Trophoblast cell (in vitro differentiated cells and primary cell): ENCODE data around the gene ITPRID1.
"Not testable (repeated sequence)": the region's sequence is repeated elsewhere in the genome, so short reads cannot be mapped to it uniquely, and the experiment has no call there.

Source experiments
- DNase-seq, 2 donors: peaks; one replicate each; pipeline ENCODE4 v3.0.0-alpha.2; 2016
- H2AFZ ChIP-seq: 2 replicates; pipeline ENCODE4 v1.6.1; 2013; ENCODE audit warnings: low read length, moderate library complexity, mild to moderate bottlenecking; ENCODE audit not compliant: insufficient read depth, poor library complexity
- H2AK5ac ChIP-seq: 2 replicates; pipeline ENCODE4 v1.6.1; 2013; ENCODE audit warnings: mild to moderate bottlenecking, low read length
- H2BK120ac ChIP-seq: 2 replicates; pipeline ENCODE4 v1.6.1; 2013; ENCODE audit warnings: low read length, mild to moderate bottlenecking, moderate library complexity; ENCODE audit not compliant: insufficient read depth, poor library complexity
- H2BK12ac ChIP-seq: 2 replicates; pipeline ENCODE4 v1.6.1; 2013; ENCODE audit warnings: mild to moderate bottlenecking, low read length, moderate library complexity
- H2BK5ac ChIP-seq: 2 replicates; pipeline ENCODE4 v1.6.1; 2013; ENCODE audit warnings: low read length, low read depth, moderate library complexity, mild to moderate bottlenecking; ENCODE audit not compliant: poor library complexity
- H3K14ac ChIP-seq: 2 replicates; pipeline ENCODE4 v1.6.1; 2013; ENCODE audit warnings: mild to moderate bottlenecking, low read length
- H3K18ac ChIP-seq: 2 replicates; pipeline ENCODE4 v1.6.1; 2013; ENCODE audit warnings: mild to moderate bottlenecking, low read length
- H3K23ac ChIP-seq: 2 replicates; pipeline ENCODE4 v1.6.1; 2013; ENCODE audit warnings: low read length
- H3K27ac ChIP-seq: 2 replicates; pipeline ENCODE4 v1.5.1; 2013; ENCODE audit warnings: low read depth, mild to moderate bottlenecking, inconsistent platforms, low read length, moderate library complexity
- H3K27me3 ChIP-seq: 2 replicates; pipeline ENCODE4 v1.6.1; 2013; ENCODE audit warnings: inconsistent platforms, mild to moderate bottlenecking, low read length, moderate library complexity; ENCODE audit not compliant: insufficient read depth
- H3K36me3 ChIP-seq, 2 experiments: 1 replicate in 1 of 2; 2 replicates in 1 of 2; pipeline ENCODE4 v1.6.1; 2013; ENCODE audit warnings: low read length in 2 of 2, mild to moderate bottlenecking in 2 of 2, moderate library complexity in 1 of 2; ENCODE audit not compliant: insufficient read depth in 2 of 2, control insufficient read depth in 1 of 2
- H3K4ac ChIP-seq: 2 replicates; pipeline ENCODE4 v1.6.1; 2013; ENCODE audit warnings: low read depth, mild to moderate bottlenecking, low read length, moderate library complexity
- H3K4me1 ChIP-seq, 2 experiments: 1 replicate in 1 of 2; 2 replicates in 1 of 2; pipeline ENCODE4 v1.6.1; 2013; ENCODE audit warnings: low read length in 2 of 2, mild to moderate bottlenecking in 2 of 2, moderate library complexity in 1 of 2; ENCODE audit not compliant: insufficient read depth in 2 of 2, control insufficient read depth in 1 of 2
- H3K4me2 ChIP-seq: 2 replicates; pipeline ENCODE4 v1.6.1; 2013; ENCODE audit warnings: inconsistent platforms, mild to moderate bottlenecking, low read length, moderate library complexity
- H3K4me3 ChIP-seq: 2 replicates; pipeline ENCODE4 v1.5.1; 2013; ENCODE audit warnings: mild to moderate bottlenecking, low read depth, low read length, inconsistent platforms
- H3K79me1 ChIP-seq: one replicate; pipeline ENCODE4 v1.6.1; 2013; ENCODE audit warnings: low read length
- H3K79me2 ChIP-seq: 2 replicates; pipeline ENCODE4 v1.6.1; 2013; ENCODE audit warnings: low read length, mild to moderate bottlenecking; ENCODE audit not compliant: control insufficient read depth, insufficient read depth, poor library complexity
- H3K9ac ChIP-seq: 2 replicates; pipeline ENCODE4 v1.6.1; 2013; ENCODE audit warnings: mild to moderate bottlenecking, low read length
- H3K9me3 ChIP-seq: 2 replicates; pipeline ENCODE4 v1.6.1; 2013; ENCODE audit warnings: low read depth, mild to moderate bottlenecking, control low read depth, inconsistent platforms, low read length; ENCODE audit not compliant: insufficient read depth
- H4K12ac ChIP-seq: 2 replicates; pipeline ENCODE4 v1.6.1; 2013; ENCODE audit warnings: low read depth, mild to moderate bottlenecking, low read length, moderate library complexity
- H4K8ac ChIP-seq: 2 replicates; pipeline ENCODE4 v1.6.1; 2013; ENCODE audit warnings: low read depth, mild to moderate bottlenecking, low read length, moderate library complexity
- H4K91ac ChIP-seq: one replicate; pipeline ENCODE4 v1.6.1; 2013; ENCODE audit warnings: low read depth, mild to moderate bottlenecking, low read length, moderate library complexity
- WGBS: extraction: QIAGEN DNeasy Blood & Tissue Kit; methylation state at CpG from one replicate; pipeline ENCODE4 v1.1.7; 2013; ENCODE audit warnings: missing lambda C conversion rate; ENCODE audit not compliant: insufficient read length, insufficient coverage; ENCODE audit errors: extremely low coverage; 5-methylcytosine and 5-hydroxymethylcytosine counted together

Gene ITPRID1

DNA sequence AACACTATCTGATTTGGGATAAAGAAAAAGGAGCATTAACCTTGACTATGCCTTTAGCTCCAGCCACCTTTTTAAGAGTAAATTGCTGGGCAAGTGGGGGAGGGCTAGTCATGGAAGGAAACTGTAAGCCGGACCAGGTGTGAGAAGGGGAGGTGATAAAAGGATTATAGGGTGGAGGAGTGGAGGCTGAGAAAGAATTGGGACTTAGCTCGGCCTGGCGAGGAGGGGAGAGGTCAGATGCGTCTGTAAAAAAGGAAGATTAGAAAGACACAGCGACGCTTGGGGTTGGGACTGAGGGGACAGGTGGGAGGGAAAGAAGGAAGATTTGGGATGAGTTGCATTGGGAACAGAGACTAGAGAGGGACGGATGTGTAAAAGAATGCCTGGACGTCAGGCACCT, 43.0 kb upstream of the ITPRID1 start:
- H3K27ac ChIP-seq: not testable (repeated sequence)

DNA sequence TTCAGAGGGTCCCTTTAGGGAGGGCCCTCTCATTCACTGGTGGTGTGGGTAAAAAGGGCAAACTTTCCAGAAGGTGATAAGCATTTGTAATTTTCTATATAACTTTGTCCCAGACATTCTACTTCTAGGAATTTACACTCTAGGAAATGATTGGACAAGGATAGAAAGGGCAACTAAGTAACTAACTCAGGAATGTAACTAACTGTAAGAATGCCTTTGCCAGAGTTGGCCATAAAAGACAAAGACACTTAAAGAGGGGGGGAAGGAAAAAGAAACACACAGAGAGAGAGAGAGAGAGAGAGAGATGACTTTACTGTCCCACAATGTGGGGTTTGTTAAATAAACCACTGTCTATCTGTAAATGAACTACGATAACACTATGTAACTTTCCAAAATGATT, 38.5 kb upstream of the ITPRID1 start:
- Histone ChIP-seq H2BK120ac (no peak overlapping the region), H3K14ac (no peak overlapping the region), H3K9ac (no peak overlapping the region), H3K27ac (no peak overlapping the region), H3K36me3 (no peaks in the 10 kb centered on the region), H4K12ac (no peak overlapping the region), H3K4ac (no peak overlapping the region), H3K4me2 (peak overlapping the region; percentile 0), H2AK5ac (no peak overlapping the region), H4K91ac (no peak overlapping the region), H3K18ac (no peak overlapping the region), H3K9me3 (no peaks in the 10 kb centered on the region), H2AFZ (no peak overlapping the region), H3K79me1 (peaks cover 3% of the 10 kb centered on the region), H3K79me2 (no peaks in the 10 kb centered on the region), H3K23ac (no peak overlapping the region), H2BK12ac (no peak overlapping the region), H3K4me3 (no peak overlapping the region), H3K4me1 (peaks cover 3 to 6% of the 10 kb centered on the region in 2 experiments), H2BK5ac (no peak overlapping the region), H4K8ac (no peak overlapping the region), H3K27me3 (no peaks in the 10 kb centered on the region)
- DNase-seq: no peak
- WGBS: no CpG with 5 or more reads among the region's 1 CpG

More for the DNA sequence above, 43.0 kb upstream of the ITPRID1 start:
- WGBS: no CpG with 5 or more reads among the region's 8 CpGs
- not testable (repeated sequence) for DNase-seq, H2BK12ac ChIP-seq, H3K18ac ChIP-seq, H3K23ac ChIP-seq, H3K4me2 ChIP-seq, H3K79me2 ChIP-seq, H2AFZ ChIP-seq, H3K14ac ChIP-seq, H4K8ac ChIP-seq, H3K4me3 ChIP-seq, H2BK5ac ChIP-seq, H4K12ac ChIP-seq, H3K9ac ChIP-seq, H3K36me3 ChIP-seq, H3K79me1 ChIP-seq, H4K91ac ChIP-seq, H3K4me1 ChIP-seq, H3K9me3 ChIP-seq, H3K27me3 ChIP-seq, H2AK5ac ChIP-seq, H2BK120ac ChIP-seq, H3K4ac ChIP-seq

DNA sequence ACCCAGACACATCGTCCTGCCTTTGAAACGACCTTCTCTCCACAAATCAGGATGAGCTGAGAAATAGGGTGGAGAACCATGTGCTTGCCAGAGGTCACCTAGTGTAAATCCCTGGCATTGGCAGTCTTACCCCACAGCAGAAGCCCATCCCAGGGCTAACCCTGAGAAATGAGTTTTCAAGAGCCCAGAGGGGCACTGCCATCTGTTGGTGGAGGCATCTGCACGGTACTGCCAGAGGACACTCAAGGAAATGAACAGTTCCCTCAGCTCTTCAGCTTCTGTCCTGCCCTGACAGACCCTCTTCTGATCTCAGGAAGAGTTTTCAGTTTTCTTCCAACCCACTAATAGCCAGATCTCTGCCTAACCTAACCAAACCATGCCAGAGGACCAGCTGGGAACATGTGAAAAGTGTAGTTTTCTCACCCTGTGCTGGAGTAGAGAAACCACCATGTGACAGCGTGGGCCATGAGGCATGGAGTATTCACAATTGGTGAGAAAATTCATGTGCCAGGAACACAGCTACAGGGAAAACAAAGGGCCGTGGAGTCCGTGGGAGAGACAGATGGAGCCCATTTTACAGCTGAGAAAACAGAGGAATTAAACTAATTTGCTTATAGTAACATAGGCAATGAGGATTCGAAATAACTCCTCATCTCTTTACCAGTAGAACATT, 37.7 kb upstream of the ITPRID1 start:
- Histone ChIP-seq H3K27ac (no peak overlapping the region), H4K12ac (peak overlapping the region; percentile 59), H4K91ac (peak overlapping the region; percentile 42), H2AK5ac (no peak overlapping the region), H2BK120ac (peak overlapping the region; percentile 54), H3K4ac (no peak overlapping the region), H3K4me1 (peaks cover 3 to 6% of the 10 kb centered on the region in 2 experiments), H3K14ac (no peak overlapping the region), H3K18ac (no peak overlapping the region), H3K36me3 (no peaks in the 10 kb centered on the region), H2AFZ (peak overlapping the region; percentile 14), H3K4me3 (no peak overlapping the region), H3K9ac (no peak overlapping the region), H2BK5ac (no peak overlapping the region), H4K8ac (no peak overlapping the region), H3K4me2 (no peak overlapping the region), H3K23ac (no peak overlapping the region), H3K27me3 (no peaks in the 10 kb centered on the region), H3K79me1 (peaks cover 3% of the 10 kb centered on the region), H3K79me2 (no peaks in the 10 kb centered on the region), H2BK12ac (peak overlapping the region; percentile 65), H3K9me3 (no peaks in the 10 kb centered on the region)
- WGBS: no CpG with 5 or more reads among the region's 7 CpGs
- no peak for DNase-seq

DNA sequence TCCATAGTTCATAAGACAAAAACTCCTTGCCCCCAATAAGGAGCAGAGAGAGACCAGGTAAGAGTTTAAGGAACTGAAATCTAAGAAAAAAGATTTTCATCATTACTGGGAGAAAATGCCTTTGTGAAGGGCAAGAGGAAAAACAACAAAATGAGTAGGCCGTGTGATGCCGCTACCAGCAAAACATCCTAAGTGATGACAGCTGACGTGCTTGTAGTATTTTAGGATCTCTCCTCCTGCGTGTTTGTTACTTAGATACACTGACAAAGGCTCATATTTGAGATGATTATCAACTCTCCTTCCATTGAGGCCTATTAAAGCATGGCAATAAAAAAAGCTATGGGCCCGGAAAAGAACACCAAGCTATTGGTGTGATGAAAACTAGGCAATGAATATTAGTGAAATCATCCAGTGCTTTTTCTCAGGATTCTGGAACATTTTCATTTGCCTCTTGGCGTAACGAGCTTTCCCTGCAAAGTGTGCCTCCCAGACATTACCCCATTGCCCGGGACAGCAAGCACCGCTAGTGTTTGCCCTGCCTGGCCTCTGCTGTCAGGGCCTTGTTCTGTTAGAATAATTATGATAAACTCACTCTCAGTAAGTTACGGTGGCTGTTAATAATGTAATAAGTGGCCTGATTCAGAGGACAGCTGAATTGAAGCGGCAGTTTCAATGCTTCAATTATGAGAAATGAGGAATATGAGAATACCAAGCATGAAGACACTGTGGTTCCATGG, 36.8 kb upstream of the ITPRID1 start:
- no peak overlapping the region for H4K91ac ChIP-seq
- no peak overlapping the region for H4K12ac ChIP-seq
- H3K14ac ChIP-seq: no peak overlapping the region
- no CpG with 5 or more reads among the region's 11 CpGs for WGBS
- no peak overlapping the region for H3K18ac ChIP-seq
- H3K27me3 ChIP-seq: no peaks in the 10 kb centered on the region
- H3K4ac ChIP-seq: no peak overlapping the region
- H4K8ac ChIP-seq: no peak overlapping the region
- no peak overlapping the region for H3K4me2 ChIP-seq
- H3K79me2 ChIP-seq: no peaks in the 10 kb centered on the region
- no peak overlapping the region for H3K23ac ChIP-seq
- H2BK12ac ChIP-seq: no peak overlapping the region
- H3K4me3 ChIP-seq: no peak overlapping the region
- peaks cover 3 to 6% of the 10 kb centered on the region in 2 experiments for H3K4me1 ChIP-seq
- H3K36me3 ChIP-seq: no peaks in the 10 kb centered on the region
- no peaks in the 10 kb centered on the region for H3K9me3 ChIP-seq
- no peak overlapping the region for H3K9ac ChIP-seq
- DNase-seq: peak; percentile 37 to 67
- H2BK5ac ChIP-seq: no peak overlapping the region
- H2BK120ac ChIP-seq: no peak overlapping the region
- peaks cover 3% of the 10 kb centered on the region for H3K79me1 ChIP-seq
- H2AFZ ChIP-seq: no peak overlapping the region
- H2AK5ac ChIP-seq: no peak overlapping the region
- no peak overlapping the region for H3K27ac ChIP-seq
